Liver (tissue), 9 donors: ENCODE results near the gene EML2. TPM values are rescaled to one million over a fixed set of nuclear protein-coding genes. Genes with fewer than 3 reads are reported as not detected.
A peak's percentile ranks its signal among the peaks of the same experiment; 100 is the strongest.

Experiments used
- DNase-seq: peaks from one replicate; pipeline ENCODE4 v3.0.0-alpha.2; 2017; ENCODE audit warnings: low spot score
- H3K27ac ChIP-seq, 2 donors: one replicate each; pipeline ENCODE4 v1.7.0; 2013; ENCODE audit warnings: inconsistent platforms in 2 of 2, low read length in 2 of 2, control low read depth in 1 of 2, low read depth in 1 of 2, mild to moderate bottlenecking in 1 of 2
- H3K27me3 ChIP-seq, 4 donors: one replicate each; pipeline versions ENCODE4 v1.6.1 to v1.7.0; 2013; ENCODE audit warnings: low read length in 3 of 4, inconsistent platforms in 1 of 4, mild to moderate bottlenecking in 1 of 4, moderate library complexity in 1 of 4; ENCODE audit not compliant: control insufficient read depth in 4 of 4, insufficient read depth in 4 of 4
- H3K36me3 ChIP-seq, 4 donors: one replicate each; pipeline versions ENCODE4 v1.6.1 to v1.7.0; 2013; ENCODE audit warnings: low read length in 3 of 4, mild to moderate bottlenecking in 3 of 4, low read depth in 1 of 4, moderate library complexity in 1 of 4; ENCODE audit not compliant: control insufficient read depth in 4 of 4, insufficient read depth in 3 of 4
- H3K4me1 ChIP-seq, 4 donors: one replicate each; pipeline versions ENCODE4 v1.6.1 to v1.7.0; 2013; ENCODE audit warnings: low read length in 3 of 4, mild to moderate bottlenecking in 3 of 4, moderate library complexity in 1 of 4; ENCODE audit not compliant: control insufficient read depth in 4 of 4, insufficient read depth in 4 of 4
- H3K4me3 ChIP-seq, 3 donors: one replicate each; pipeline versions ENCODE4 v1.6.1 to v1.7.0; 2013; ENCODE audit warnings: low read length in 3 of 3, control low read depth in 1 of 3, low read depth in 1 of 3, mild to moderate bottlenecking in 1 of 3
- H3K9ac ChIP-seq, 2 donors: one replicate each; pipeline ENCODE4 v1.7.0; 2013; ENCODE audit warnings: low read length in 2 of 2, mild to moderate bottlenecking in 2 of 2, moderate library complexity in 2 of 2, control low read depth in 1 of 2, low read depth in 1 of 2
- H3K9me3 ChIP-seq, 4 donors: one replicate each; pipeline versions ENCODE4 v1.6.1 to v1.7.0; 2013; ENCODE audit warnings: low read length in 3 of 4; ENCODE audit not compliant: control insufficient read depth in 4 of 4
- CTCF ChIP-seq: fragments of 150-350 bp; IDR thresholded peaks from 2 replicates; pipeline ENCODE4 v1.5.1; 2017; ENCODE audit warnings: improper control_type of control experiment, low read depth, low read length; ENCODE audit not compliant: missing input control
- EGR1 ChIP-seq, 2 donors: IDR thresholded peaks; 2 replicates each; pipeline ENCODE4 v1.6.1; 2016 to 2018; ENCODE audit warnings: antibody characterized with exemption in 2 of 2, low read depth in 2 of 2
- FOXA1 ChIP-seq: IDR thresholded peaks from 2 replicates; pipeline ENCODE4 v1.6.1; 2016; ENCODE audit warnings: antibody characterized with exemption
- FOXA2 ChIP-seq: IDR thresholded peaks from 2 replicates; pipeline ENCODE4 v1.6.1; 2016; ENCODE audit warnings: antibody characterized with exemption
- GABPA ChIP-seq, 2 donors: IDR thresholded peaks in 1 of 2; conservative IDR thresholded peaks in 1 of 2; 2 replicates each; pipeline ENCODE4 v1.6.1; 2016; ENCODE audit warnings: antibody characterized with exemption in 2 of 2, mild to moderate bottlenecking in 1 of 2, moderate library complexity in 1 of 2
- HNF4A ChIP-seq, 2 donors: conservative IDR thresholded peaks; 2 replicates each; pipeline ENCODE4 v1.6.1; 2016; ENCODE audit warnings: antibody characterized with exemption in 2 of 2, mild to moderate bottlenecking in 2 of 2
- HNF4G ChIP-seq: IDR thresholded peaks from 2 replicates; pipeline ENCODE4 v1.6.1; 2016; ENCODE audit warnings: antibody characterized with exemption
- JUND ChIP-seq, 2 donors: IDR thresholded peaks; 2 replicates each; pipeline ENCODE4 v1.6.1; 2016; ENCODE audit warnings: antibody characterized with exemption in 2 of 2
- NR2F2 ChIP-seq: IDR thresholded peaks from 2 replicates; pipeline ENCODE4 v1.6.1; 2016; ENCODE audit warnings: antibody characterized with exemption
- RAD21 ChIP-seq, 2 donors: IDR thresholded peaks; 2 replicates each; pipeline ENCODE4 v1.6.1; 2016; ENCODE audit warnings: antibody characterized with exemption in 2 of 2, mild to moderate bottlenecking in 2 of 2
- REST ChIP-seq: IDR thresholded peaks from 2 replicates; pipeline ENCODE4 v1.6.1; 2016; ENCODE audit warnings: antibody characterized with exemption, mild to moderate bottlenecking
- RXRA ChIP-seq, 2 donors: IDR thresholded peaks; 2 replicates each; pipeline ENCODE4 v1.6.1; 2017 to 2018; ENCODE audit warnings: antibody characterized with exemption in 2 of 2, mild to moderate bottlenecking in 1 of 2
- SP1 ChIP-seq: IDR thresholded peaks from 2 replicates; pipeline ENCODE4 v1.6.1; 2018; ENCODE audit warnings: antibody characterized with exemption, mild to moderate bottlenecking
- TAF1 ChIP-seq: conservative IDR thresholded peaks from 2 replicates; pipeline ENCODE4 v1.6.1; 2016; ENCODE audit warnings: antibody characterized with exemption, mild to moderate bottlenecking
- YY1 ChIP-seq: IDR thresholded peaks from 2 replicates; pipeline ENCODE4 v1.6.1; 2016; ENCODE audit warnings: antibody characterized with exemption, mild to moderate bottlenecking
- WGBS: extraction: QIAGEN DNeasy Blood & Tissue Kit; methylation state at CpG from one replicate; pipeline ENCODE4 v1.1.7; 2013; 5-methylcytosine and 5-hydroxymethylcytosine counted together
- polyA plus RNA-seq, 2 donors: library from polyadenylated mRNA; stranded (reverse) in 1 of 2; unstranded in 1 of 2; fragments of 200-250 nt in 1 of 2; fragments of >200 nt in 1 of 2; fragmentation: Nextera tagmentation in 1 of 2; extraction: Ambion mirVana in 1 of 2; gene quantifications; one replicate each; pipeline versions ENCODE4 v1.2.1 to v1.2.3, GENCODE V29; 2013 to 2015
- total RNA-seq, 2 donors: library from RNA; depleted of rRNA; stranded (reverse); fragments of >200 nt; gene quantifications; one replicate each; pipeline ENCODE4 v1.2.3, GENCODE V29; 2014
- TF ChIP-seq, protein P1 (sequence below): IDR thresholded peaks from 2 replicates; pipeline ENCODE4 v1.6.1; 2016; ENCODE audit warnings: antibody characterized with exemption
- TF ChIP-seq, protein P2 (sequence below): IDR thresholded peaks from 2 replicates; pipeline ENCODE4 v1.6.1; 2016; ENCODE audit warnings: antibody characterized with exemption
- TF ChIP-seq, protein P3 (sequence below): IDR thresholded peaks from 2 replicates; pipeline ENCODE4 v1.6.1; 2016; ENCODE audit warnings: antibody characterized with exemption
- donor health status: healthy.
- donor health status: healthy.
- donor health status: healthy.
- donor health status: healthy.
- donor health status: healthy.

The EML2 gene
- total and polyA plus RNA-seq, 4 donors = 1.1 to 10.4 (median 9.0) TPM

GRCh38 chr19:45569619-45570421 is 69.4 kb downstream of the EML2 start (continued):
- TF ChIP-seq REST (no peak), FOXA2 (no peak), GABPA (IDR thresholded peaks at IDR 0.05 in 1 of 2, conservative IDR thresholded peaks at IDR 0.05 in 1 of 2) (no peak), TAF1 (no peak)

DNA sequence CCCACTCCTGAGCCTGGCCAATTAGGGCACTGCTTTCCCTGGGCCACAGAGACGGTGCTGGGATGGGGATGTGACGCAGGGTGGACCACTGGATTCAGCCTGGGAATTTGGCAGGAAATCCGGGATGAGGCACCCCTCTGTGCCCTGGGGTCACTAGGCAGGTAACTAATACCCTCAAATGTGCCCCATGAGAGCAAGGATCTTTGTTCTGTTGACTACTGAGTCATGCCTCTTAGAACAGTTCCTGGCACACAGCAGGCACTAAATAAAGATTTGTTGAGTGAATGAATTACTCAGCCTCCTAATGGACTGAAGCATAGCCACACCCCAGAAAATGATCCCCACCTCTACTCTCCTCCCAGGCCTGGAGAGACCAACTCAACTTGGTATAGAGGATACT is 70.5 kb downstream of the EML2 start:
- H3K9ac ChIP-seq = no peak overlapping the region
- peak in 1 of 2 donors; percentile 65 for TF ChIP-seq HNF4A (conservative IDR thresholded peaks at IDR 0.05)
- TF ChIP-seq YY1 = no peak
- TF ChIP-seq FOXA1 = no peak
- no peak for TF ChIP-seq CTCF
- no peak for TF ChIP-seq HNF4G
- TF ChIP-seq, protein P1, sequence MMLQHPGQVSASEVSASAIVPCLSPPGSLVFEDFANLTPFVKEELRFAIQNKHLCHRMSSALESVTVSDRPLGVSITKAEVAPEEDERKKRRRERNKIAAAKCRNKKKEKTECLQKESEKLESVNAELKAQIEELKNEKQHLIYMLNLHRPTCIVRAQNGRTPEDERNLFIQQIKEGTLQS = no peak
- no peak for TF ChIP-seq REST
- TF ChIP-seq EGR1 (IDR thresholded peaks at IDR 0.05; ENCODE audit: low read depth in 2 of 2) = no peak
- TF ChIP-seq JUND (IDR thresholded peaks at IDR 0.05) = peak in 1 of 2 donors; percentile 64
- no peak for TF ChIP-seq RAD21 (IDR thresholded peaks at IDR 0.05)
- no peak for TF ChIP-seq GABPA (IDR thresholded peaks at IDR 0.05 in 1 of 2, conservative IDR thresholded peaks at IDR 0.05 in 1 of 2)
- TF ChIP-seq NR2F2 = no peak
- TF ChIP-seq TAF1 = no peak
- TF ChIP-seq SP1 = no peak
- TF ChIP-seq FOXA2 = no peak
- TF ChIP-seq, protein P2, sequence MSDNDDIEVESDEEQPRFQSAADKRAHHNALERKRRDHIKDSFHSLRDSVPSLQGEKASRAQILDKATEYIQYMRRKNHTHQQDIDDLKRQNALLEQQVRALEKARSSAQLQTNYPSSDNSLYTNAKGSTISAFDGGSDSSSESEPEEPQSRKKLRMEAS = no peak
- TF ChIP-seq RXRA (IDR thresholded peaks at IDR 0.05) = peak in 1 of 2 donors; percentile 67
- TF ChIP-seq, protein P3, sequence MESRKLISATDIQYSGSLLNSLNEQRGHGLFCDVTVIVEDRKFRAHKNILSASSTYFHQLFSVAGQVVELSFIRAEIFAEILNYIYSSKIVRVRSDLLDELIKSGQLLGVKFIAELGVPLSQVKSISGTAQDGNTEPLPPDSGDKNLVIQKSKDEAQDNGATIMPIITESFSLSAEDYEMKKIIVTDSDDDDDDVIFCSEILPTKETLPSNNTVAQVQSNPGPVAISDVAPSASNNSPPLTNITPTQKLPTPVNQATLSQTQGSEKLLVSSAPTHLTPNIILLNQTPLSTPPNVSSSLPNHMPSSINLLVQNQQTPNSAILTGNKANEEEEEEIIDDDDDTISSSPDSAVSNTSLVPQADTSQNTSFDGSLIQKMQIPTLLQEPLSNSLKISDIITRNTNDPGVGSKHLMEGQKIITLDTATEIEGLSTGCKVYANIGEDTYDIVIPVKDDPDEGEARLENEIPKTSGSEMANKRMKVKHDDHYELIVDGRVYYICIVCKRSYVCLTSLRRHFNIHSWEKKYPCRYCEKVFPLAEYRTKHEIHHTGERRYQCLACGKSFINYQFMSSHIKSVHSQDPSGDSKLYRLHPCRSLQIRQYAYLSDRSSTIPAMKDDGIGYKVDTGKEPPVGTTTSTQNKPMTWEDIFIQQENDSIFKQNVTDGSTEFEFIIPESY = no peak
- H3K9me3 ChIP-seq = no peaks in the 10 kb centered on the region
- no peak overlapping the region for H3K4me3 ChIP-seq
- H3K36me3 ChIP-seq = no peaks in the 10 kb centered on the region
- no peaks in the 10 kb centered on the region for H3K27me3 ChIP-seq
- 80% methylated on average over 3 of the region's 3 CpGs for WGBS
- no peak for DNase-seq
- H3K27ac ChIP-seq = peak overlapping the region in 1 of 2 donors; percentile 50
- H3K4me1 ChIP-seq = peaks cover 7 to 14% (median 8%) of the 10 kb centered on the region in 4 donors
